ENCODE measurements around the gene CDH24. TPM values are rescaled to one million over a fixed set of nuclear protein-coding genes. Genes with fewer than 3 reads are reported as not detected.

CDH24 gene
- total and polyA plus RNA-seq, 9 of the 15 experiments (the other 6 are each of a cell fraction or from before 2014, with no cell fraction given) = 0.04 to 16.2 (median 4.9) TPM

DNA sequence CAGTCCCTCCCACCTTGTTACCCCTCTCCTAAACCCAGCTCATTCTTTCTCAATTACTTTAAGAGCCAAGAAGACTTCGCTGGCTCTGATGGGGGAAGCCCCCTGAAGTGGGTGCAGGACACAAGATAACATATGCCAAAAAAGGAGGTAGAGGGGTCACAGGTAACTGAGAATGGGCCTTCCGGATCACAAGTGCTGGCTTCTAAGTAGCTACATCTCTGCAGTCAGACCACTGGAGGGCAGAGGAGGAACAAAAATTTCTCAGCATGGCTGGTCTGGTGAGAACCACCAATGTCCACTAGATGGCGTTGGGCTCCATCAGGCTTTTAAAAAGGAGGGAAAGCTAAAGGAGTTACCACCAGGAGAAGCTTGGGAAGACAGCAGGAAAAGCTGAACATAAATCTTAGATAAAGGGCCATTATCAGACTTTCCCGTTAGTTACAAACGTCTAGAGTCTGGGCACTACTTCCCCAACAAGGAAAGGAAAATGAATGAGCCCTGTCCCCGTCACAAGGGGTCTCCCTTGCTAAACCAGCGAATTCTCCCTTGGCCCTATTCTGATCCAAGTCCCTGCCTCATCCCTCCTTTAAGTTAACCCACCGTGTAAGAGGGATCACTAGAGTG lies 11.6 kb upstream of the CDH24 start (continued):
- TF ChIP-seq ZZZ3 (IDR thresholded peaks at IDR 0.05) (no peak), TCF7L2 (IDR thresholded peaks at IDR 0.05; ENCODE audit: low read depth, low read length) (no peak), HOXB6 (CRISPR knock-in tag; IDR thresholded peaks at IDR 0.05; ENCODE audit: borderline replicate concordance) (no peak), STAG1 (CRISPR knock-in tag; IDR thresholded peaks at IDR 0.05; ENCODE audit: borderline replicate concordance) (peak; percentile 61; the same call in 1 of the 2 replicates), SMC3 (conservative IDR thresholded peaks at IDR 0.05; ENCODE audit: insufficient read depth, low read depth, low read length) (peak; percentile 77), PYGO2 (tag; IDR thresholded peaks at IDR 0.05) (no peak), SMAD1 (IDR thresholded peaks at IDR 0.05; ENCODE audit: low read depth, low read length, partially characterized antibody) (no peak), NCOA2 (IDR thresholded peaks at IDR 0.05; ENCODE audit: partially characterized antibody in 2 of 2) (peak in 1 of 2 experiments; percentile 26), ELF1 (tag; IDR thresholded peaks at IDR 0.05) (no peak), MAZ (CRISPR knock-in tag; conservative IDR thresholded peaks at IDR 0.05 in 1 of 2, IDR thresholded peaks at IDR 0.05 in 1 of 2) (peak in 1 of 2 experiments; percentile 61; a peak in 1 of 4 replicates), ELF2 (CRISPR knock-in tag; IDR thresholded peaks at IDR 0.05) (no peak), KDM1A (IDR thresholded peaks at IDR 0.05) (no peak), ZKSCAN1 (IDR thresholded peaks at IDR 0.05; ENCODE audit: low read depth, low read length) (no peak), ZNF77 (CRISPR knock-in tag; IDR thresholded peaks at IDR 0.05) (no peak), POU5F1 (IDR thresholded peaks at IDR 0.05; ENCODE audit: borderline replicate concordance, low read depth, low read length, partially characterized antibody) (no peak), JUND (IDR thresholded peaks at IDR 0.05; ENCODE audit: borderline replicate concordance, low read depth, low read length) (peak; percentile 33; the same call in 1 of the 2 replicates), JUND (tag; IDR thresholded peaks at IDR 0.05; ENCODE audit: borderline replicate concordance, low read depth, low read length) (no peak; the same call in 2 of the 3 replicates), GTF2E2 (tag; IDR thresholded peaks at IDR 0.05) (no peak), FOXJ2 (tag; IDR thresholded peaks at IDR 0.05) (no peak), CCNT2 (IDR thresholded peaks at IDR 0.05; ENCODE audit: borderline replicate concordance, extremely low read depth, insufficient read length, low read depth, low read length) (no peak), GATAD2B (IDR thresholded peaks at IDR 0.05; ENCODE audit: borderline replicate concordance) (no peak), TAL1 (IDR thresholded peaks at IDR 0.05) (no peak)
- TF ChIP-seq, protein P1, sequence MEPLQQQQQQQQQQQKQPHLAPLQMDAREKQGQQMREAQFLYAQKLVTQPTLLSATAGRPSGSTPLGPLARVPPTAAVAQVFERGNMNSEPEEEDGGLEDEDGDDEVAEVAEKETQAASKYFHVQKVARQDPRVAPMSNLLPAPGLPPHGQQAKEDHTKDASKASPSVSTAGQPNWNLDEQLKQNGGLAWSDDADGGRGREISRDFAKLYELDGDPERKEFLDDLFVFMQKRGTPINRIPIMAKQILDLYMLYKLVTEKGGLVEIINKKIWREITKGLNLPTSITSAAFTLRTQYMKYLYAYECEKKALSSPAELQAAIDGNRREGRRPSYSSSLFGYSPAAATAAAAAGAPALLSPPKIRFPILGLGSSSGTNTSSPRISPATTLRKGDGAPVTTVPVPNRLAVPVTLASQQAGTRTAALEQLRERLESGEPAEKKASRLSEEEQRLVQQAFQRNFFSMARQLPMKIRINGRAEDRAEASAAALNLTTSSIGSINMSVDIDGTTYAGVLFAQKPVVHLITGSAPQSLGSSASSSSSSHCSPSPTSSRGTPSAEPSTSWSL (CRISPR knock-in tag; IDR thresholded peaks at IDR 0.05; ENCODE audit: borderline replicate concordance) = no peak
- TF ChIP-seq, protein P2, sequence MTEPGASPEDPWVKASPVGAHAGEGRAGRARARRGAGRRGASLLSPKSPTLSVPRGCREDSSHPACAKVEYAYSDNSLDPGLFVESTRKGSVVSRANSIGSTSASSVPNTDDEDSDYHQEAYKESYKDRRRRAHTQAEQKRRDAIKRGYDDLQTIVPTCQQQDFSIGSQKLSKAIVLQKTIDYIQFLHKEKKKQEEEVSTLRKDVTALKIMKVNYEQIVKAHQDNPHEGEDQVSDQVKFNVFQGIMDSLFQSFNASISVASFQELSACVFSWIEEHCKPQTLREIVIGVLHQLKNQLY (CRISPR knock-in tag; conservative IDR thresholded peaks at IDR 0.05) = no peak
- TF ChIP-seq, protein P3, sequence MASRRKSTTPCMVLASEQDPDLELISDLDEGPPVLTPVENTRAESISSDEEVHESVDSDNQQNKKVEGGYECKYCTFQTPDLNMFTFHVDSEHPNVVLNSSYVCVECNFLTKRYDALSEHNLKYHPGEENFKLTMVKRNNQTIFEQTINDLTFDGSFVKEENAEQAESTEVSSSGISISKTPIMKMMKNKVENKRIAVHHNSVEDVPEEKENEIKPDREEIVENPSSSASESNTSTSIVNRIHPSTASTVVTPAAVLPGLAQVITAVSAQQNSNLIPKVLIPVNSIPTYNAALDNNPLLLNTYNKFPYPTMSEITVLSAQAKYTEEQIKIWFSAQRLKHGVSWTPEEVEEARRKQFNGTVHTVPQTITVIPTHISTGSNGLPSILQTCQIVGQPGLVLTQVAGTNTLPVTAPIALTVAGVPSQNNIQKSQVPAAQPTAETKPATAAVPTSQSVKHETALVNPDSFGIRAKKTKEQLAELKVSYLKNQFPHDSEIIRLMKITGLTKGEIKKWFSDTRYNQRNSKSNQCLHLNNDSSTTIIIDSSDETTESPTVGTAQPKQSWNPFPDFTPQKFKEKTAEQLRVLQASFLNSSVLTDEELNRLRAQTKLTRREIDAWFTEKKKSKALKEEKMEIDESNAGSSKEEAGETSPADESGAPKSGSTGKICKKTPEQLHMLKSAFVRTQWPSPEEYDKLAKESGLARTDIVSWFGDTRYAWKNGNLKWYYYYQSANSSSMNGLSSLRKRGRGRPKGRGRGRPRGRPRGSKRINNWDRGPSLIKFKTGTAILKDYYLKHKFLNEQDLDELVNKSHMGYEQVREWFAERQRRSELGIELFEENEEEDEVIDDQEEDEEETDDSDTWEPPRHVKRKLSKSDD (conservative IDR thresholded peaks at IDR 0.05; ENCODE audit: low read length) = 0 out of 2 replicates have a peak, but pooled peaks have one; percentile 25
